ENCODE measurements around the gene BRME1.

The BRME1 gene

GRCh38 chr19:13843104-13843921, 62.6 kb downstream of the BRME1 start:
- no peak for DNase-seq

- DNase-seq, result peak; percentile 77 to 86
These were observed 63.4 kb downstream of the BRME1 start for GRCh38 chr19:13842291-13843103.

GRCh38 chr19:13841962-13842290, 64.0 kb downstream of the BRME1 start:
- DNase-seq, result no peak

- DNase-seq, result peak in 1 of 2 donors; percentile 58
These were observed 64.6 kb downstream of the BRME1 start for GRCh38 chr19:13841086-13841961.

GRCh38 chr19:13840305-13841085, 65.4 kb downstream of the BRME1 start:
- DNase-seq, result peak; percentile 66 to 69

GRCh38 chr19:13839938-13840304, 66.0 kb downstream of the BRME1 start:
- no peak for DNase-seq

GRCh38 chr19:13839130-13839937, 66.6 kb downstream of the BRME1 start:
- peak; percentile 93 to 94 for DNase-seq

GRCh38 chr19:13838435-13839129, 67.3 kb downstream of the BRME1 start:
- no peak for DNase-seq

- peak; percentile 47 to 56 for DNase-seq
These were observed 69.9 kb downstream of the BRME1 start for GRCh38 chr19:13835791-13836723.

- no peak for DNase-seq
These were observed 71.5 kb downstream of the BRME1 start for GRCh38 chr19:13834244-13835069.

- peak; percentile 77 to 86 for DNase-seq
These were observed 72.3 kb downstream of the BRME1 start for GRCh38 chr19:13833330-13834243.

All from inflammatory macrophage treated with lipopolysaccharide for 1 hour (primary cell).